Fibroblast of skin of left quadriceps (primary cell): ENCODE measurements around the gene GHRL.
"Not testable (repeated sequence)": the region's sequence is repeated elsewhere in the genome, so short reads cannot be mapped to it uniquely, and the experiment has no call there.

ENCODE experiments used
- DNase-seq, 2 experiments: peaks; one replicate each; pipeline ENCODE4 v3.0.0-alpha.2; 2013; ENCODE audit warnings: low read depth in 2 of 2

GHRL gene

DNA sequence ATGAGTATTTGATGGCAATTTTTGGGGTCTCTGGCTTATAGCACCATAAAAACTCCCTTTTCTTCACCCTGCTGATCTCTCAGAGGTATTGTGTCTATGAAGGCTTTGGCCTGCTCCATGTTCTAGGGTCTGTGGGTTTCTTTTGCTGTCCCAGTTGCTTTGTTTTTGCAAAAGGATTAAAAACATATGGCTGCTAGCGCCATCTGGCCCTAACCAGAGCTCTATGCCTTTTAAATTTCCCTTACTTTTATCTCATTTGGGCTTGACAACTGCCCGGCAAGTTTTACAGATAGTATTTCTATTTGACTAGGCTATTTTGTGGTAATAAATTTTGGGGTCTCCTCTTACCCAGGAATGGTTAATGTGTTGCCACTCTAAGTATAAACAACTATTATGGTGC, 6.4 kb upstream of the GHRL start:
- peak in 1 of 2 experiments; percentile 7 for DNase-seq

- DNase-seq, result not testable (repeated sequence)
These were observed 5.3 kb upstream of the GHRL start for GRCh38 chr3:10298064-10298463.

GRCh38 chr3:10294030-10294586, 1.4 kb upstream of the GHRL start:
- DNase-seq, result no peak

- no peak for DNase-seq
These were observed 1.1 kb downstream of the GHRL start for GRCh38 chr3:10291641-10292040.

DNA sequence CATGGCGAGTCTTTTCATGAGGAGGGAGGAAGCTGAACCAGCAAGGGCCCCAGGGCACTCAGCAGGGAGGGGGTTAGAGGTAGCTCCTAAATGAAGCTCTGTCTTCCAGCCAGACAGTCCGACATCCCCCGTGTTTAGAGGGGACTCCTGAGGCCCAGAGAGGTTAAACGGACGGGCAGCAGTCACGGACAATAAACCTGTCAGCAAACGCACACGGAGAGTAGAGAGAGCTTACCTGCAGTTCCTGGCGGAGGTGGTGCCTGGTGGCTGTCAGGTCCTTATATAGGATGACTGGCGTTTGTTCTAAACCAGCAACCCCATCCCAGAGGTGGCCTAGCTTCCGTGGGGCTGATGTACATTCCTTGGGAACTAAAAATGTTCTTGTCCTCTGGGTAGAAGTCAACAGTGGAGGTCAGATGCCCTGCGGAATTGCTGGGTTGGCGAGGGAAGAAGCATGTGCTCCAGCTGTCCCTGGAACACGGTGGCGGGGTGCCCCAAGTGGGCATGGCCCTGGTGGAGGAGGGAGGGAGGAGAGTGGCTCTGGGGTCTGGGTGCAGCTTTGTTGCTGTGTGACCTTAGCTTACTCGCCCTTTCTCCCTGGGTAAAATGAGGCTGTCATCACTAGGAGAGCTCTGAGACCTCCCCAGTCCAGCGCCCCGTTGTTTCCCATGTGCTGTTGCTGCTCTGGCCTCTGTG, 2.1 kb downstream of the GHRL start:
- no peak for DNase-seq

DNA sequence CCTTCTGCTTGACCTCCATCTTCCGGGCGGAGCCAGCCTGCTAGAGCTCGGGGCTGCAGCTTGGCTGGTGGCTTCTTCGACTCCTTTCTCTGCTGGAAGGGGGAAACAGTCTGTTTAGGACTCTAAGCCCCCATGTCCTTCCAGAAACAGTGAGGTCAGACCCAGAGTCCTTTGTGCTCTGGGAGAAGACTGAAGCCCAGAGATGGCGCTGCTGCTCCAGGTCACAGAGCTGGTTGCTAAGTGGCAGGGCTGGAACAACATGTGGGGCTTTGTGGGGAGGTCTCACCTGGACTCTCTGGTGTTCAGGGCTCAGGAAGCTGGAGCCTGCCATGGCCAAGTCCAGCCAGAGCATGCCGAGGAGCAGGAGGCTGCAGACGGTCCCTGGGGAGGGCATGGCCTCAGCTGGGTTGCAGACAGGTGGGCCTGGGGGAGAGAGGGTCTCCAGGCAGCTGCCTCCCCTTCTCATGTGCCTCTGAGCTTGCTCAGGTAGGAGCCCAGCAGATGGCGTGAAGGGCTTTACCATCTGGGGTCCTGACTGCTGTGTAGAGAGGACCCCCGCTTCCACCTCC, 2.9 kb downstream of the GHRL start:
- no peak for DNase-seq

GRCh38 chr3:10289077-10289476, 3.7 kb downstream of the GHRL start:
- no peak for DNase-seq

DNA sequence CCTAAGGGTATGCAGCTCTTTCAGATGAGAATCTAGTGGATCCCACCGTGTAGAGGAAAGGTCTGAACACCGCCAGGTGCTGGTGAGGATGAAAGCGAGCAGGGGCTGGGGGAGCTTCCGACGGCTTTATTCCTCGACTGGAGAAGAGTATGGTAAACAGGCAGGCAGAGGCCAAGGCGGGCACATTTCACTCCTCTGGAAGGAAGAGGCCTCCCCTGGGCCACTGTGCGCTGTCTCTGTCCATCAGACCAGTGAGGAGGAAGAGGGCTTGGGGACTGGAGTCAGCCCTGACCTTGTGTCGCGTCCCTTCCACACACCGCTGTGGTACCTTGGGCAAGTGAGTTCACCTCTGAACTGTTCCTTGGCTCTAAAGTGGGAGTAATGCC, 4.2 kb downstream of the GHRL start:
- no peak for DNase-seq

- DNase-seq, result no peak
These were observed 4.7 kb downstream of the GHRL start for GRCh38 chr3:10287936-10288574.

DNA sequence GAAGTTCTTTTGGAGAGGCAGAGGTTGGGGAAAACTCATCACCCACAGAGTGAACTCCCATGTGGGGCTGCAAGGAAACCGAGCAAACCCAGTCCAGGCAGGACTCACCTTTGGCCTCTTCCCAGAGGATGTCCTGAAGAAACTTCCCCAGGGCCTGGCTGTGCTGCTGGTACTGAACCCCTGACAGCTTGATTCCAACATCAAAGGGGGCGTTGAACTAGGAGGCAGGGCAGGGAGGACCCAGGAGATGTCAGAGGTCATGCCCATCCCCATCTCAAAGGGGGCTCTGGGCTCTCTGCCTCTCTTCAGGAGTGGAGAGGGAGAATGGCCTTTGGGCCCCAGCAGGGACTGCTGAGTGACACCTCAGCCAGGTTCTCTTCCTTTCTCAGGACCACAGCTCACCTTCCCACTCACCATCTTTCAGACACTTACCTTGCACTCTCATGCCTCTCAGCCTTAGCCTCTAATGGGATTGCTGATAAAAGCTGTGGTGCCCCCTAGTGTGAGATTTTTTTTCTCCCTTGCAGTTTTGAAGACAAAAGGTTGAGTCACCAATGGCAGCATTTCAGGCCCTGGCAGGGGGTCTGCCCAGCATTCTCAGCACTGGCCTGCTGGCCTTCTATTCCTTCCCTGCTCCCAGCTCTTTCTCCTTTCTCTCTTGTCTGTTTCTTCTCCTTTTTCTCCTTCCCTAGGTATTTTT, 6.0 kb downstream of the GHRL start:
- peak; percentile 73 to 76 for DNase-seq

- no peak for DNase-seq
These were observed 6.6 kb downstream of the GHRL start for GRCh38 chr3:10286133-10286524.

GRCh38 chr3:10285272-10286132, 7.2 kb downstream of the GHRL start:
- DNase-seq, result no peak

DNA sequence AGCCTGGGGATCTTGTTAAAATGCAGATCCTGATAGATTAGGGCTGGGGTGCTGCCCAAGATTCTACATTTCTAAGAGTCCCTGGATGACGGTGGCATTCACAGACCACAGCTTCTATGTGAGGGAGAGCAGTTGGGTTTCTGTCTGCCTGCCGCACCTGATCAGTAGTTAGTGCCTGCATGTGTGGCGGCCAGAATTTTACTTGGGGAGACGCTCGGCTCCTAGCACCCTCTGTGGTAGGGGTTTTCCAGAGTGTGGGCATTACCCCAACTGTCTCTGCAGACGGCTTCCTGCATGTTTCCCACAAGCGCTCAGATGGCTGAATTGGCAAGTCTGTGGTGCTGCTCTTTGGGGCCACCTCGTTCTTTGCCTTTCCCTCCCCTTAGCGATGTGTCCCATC, 8.3 kb downstream of the GHRL start:
- no peak for DNase-seq

DNA sequence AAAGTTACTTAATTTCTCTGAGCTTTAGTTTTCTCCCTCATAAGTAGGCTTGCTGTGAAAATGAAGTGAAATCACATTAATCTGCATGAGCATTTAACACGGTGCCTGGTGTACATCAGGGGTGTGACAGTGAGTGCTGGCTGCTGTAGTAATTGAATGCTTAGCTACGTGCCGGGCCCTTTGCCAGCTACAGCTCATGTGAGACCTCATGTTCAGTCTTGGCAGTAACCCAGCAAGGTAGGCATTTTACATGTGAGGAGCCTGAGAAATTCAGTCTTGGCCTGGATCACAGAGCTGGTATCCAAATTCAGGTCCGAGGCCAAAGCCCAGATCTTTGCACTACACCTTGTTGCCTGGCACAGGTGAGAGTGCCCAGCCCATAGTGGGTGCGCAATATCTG, 9.1 kb downstream of the GHRL start:
- DNase-seq, result no peak

- peak in 1 of 2 experiments; percentile 7 for DNase-seq
These were observed 10.8 kb downstream of the GHRL start for GRCh38 chr3:10281951-10282350.

DNA sequence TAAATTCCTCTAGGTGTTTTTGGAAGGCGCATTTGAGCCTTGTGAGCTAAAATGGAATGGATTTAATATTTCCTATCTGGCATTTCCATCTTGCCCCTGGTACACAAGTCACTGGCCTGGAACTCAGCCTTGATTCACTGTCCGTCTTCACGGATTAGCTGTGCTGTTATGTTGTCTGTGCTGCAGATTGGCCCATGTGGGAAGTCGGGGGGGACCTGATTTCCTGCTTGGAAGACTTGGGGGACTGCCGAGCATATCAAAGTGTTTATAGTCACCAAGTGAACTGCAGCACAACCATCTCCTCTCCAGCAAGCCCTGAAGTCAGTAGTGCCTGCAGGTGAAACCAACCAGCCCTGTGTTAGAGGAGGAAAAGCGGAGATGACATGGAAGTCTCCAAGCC, 12.2 kb downstream of the GHRL start:
- DNase-seq, result no peak

DNA sequence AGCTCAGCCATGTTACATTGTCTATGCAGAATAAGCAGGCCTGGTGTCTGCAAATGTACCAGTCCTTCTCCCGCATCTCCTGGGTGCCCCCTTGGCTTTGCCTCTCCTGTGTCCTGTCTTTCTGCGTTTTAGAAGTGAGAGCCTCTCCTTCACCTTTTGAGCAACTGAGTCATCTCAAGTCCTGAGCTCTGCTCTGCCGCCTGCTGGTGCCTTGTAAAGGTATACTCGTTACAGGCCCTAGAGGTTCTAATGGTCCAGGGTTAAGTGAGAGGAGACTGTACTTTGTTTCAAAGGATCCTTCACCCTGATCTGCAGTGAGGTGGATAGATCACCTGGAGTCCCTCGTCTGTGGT, 12.6 kb downstream of the GHRL start:
- no peak for DNase-seq

DNA sequence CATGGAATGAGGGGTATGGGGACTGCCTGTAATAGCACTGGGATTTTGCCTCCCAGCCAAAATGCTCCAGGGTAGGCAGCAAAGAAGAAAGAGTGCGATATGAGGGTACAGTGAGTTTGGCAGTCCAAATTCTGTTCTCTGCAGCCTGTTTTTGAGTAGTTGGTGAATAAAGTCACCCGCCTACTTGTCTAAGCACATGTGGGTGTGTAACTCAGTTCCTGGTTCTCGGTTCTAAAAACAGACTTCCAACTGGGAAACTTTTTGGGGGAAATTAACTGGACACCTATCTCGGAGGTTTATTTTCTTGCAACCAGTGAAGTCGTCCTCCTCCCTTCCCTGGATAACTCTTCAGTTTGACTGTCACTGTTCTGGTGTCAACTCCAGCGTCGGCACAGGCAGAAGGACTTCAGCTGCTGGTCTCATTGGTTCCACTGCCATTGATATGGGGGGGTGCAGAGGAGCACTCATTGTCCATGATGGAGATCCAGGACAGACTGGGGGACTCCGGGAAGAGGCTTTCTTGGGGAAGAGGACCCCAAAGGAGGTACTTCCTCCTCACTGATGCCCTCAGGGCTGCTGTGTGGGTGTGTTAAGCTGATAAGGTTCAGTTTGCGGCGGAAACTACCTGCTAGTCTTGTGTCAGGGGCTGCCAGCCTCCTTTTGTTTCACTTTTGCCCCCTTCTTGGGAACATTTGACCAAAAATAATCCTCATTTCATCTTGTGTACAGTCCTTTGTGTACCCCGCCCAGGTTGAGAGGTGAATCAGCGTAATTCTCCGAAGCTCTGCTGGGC, 13.2 kb downstream of the GHRL start:
- no peak for DNase-seq

- DNase-seq, result no peak
These were observed 14.2 kb downstream of the GHRL start for GRCh38 chr3:10278501-10278900.

DNA sequence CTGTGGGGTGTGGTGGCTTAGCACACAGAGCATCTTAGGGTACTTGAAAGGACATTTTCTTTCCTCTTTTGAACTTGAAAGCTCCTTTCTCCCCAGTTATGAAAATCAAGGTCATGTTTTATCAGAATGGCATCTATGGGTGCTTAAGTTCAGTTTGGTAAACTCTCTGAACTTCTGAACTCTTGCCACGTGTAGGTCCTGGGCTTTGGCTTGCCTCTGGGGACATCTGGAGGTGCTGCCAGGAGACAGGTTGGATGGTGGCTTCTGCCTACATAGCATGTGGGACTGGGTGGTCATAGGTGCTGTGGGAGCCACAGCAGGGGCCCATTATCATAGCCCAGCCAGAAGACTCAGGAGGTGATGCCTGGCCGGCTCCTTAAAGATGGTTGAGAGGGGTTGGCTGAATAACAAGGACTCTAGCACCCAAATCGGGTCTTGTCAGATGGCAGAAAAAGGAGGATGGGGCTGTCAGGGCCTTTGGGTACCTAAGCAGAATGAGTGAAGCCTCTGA, 15.6 kb downstream of the GHRL start:
- DNase-seq, result no peak

DNA sequence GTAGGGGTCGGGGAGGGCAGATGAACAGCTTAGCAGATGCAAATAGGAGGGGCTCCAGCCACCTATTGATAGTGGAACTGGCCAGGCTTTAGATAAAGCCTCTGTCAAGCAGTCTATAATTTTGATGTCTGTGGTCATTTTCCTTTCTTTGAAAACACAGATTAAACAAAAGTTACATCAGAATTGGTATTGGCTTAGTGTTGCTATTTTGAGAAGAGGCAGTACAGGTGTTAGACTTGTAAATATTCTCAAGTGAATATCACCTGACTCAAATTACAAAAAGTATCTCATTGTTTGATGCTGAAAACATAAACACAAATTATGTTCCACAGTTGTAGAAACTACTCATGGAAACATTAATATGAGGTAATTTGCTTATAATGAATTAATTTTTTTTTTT, 18.1 kb downstream of the GHRL start:
- no peak for DNase-seq
